Activated T-cell treated with anti-CD3 and anti-CD28 coated beads for 4 hours (primary cell): ENCODE data around the gene EWSR1.
"Not testable (repeated sequence)": the region's sequence is repeated elsewhere in the genome, so short reads cannot be mapped to it uniquely, and the experiment has no call there.

Source experiments
- DNase-seq: peaks from one replicate; pipeline ENCODE4 v3.0.0-alpha.2; 2020

The EWSR1 gene

GRCh38 chr22:29247891-29248290, 20.2 kb upstream of the EWSR1 start:
- DNase-seq: not testable (repeated sequence)

GRCh38 chr22:29251265-29251664, 16.8 kb upstream of the EWSR1 start:
- no peak for DNase-seq

GRCh38 chr22:29251981-29252911, 15.8 kb upstream of the EWSR1 start:
- DNase-seq: no peak

GRCh38 chr22:29253561-29254285, 14.3 kb upstream of the EWSR1 start:
- DNase-seq: no peak

- DNase-seq: no peak
These were observed 13.8 kb upstream of the EWSR1 start for GRCh38 chr22:29254286-29254660.

GRCh38 chr22:29255064-29255621, 12.9 kb upstream of the EWSR1 start:
- DNase-seq: no peak

- DNase-seq: no peak
These were observed 11.3 kb upstream of the EWSR1 start for GRCh38 chr22:29256606-29257325.

GRCh38 chr22:29257751-29258181, 10.3 kb upstream of the EWSR1 start:
- DNase-seq: no peak

- no peak for DNase-seq
These were observed 9.4 kb upstream of the EWSR1 start for GRCh38 chr22:29258407-29259252.

GRCh38 chr22:29259253-29259899, 8.7 kb upstream of the EWSR1 start:
- no peak for DNase-seq

- no peak for DNase-seq
These were observed 8.0 kb upstream of the EWSR1 start for GRCh38 chr22:29260031-29260560.

- DNase-seq: no peak
These were observed 7.3 kb upstream of the EWSR1 start for GRCh38 chr22:29260601-29261315.

- no peak for DNase-seq
These were observed 4.2 kb upstream of the EWSR1 start for GRCh38 chr22:29263791-29264276.

- DNase-seq: no peak
These were observed 2.8 kb upstream of the EWSR1 start for GRCh38 chr22:29265305-29265704.

GRCh38 chr22:29265929-29266328, 2.1 kb upstream of the EWSR1 start:
- DNase-seq: no peak

GRCh38 chr22:29266564-29267461, 1.3 kb upstream of the EWSR1 start:
- DNase-seq: no peak

- no peak for DNase-seq
These were observed 608 bp upstream of the EWSR1 start for GRCh38 chr22:29267462-29267857.

- peak; percentile 24 for DNase-seq
These were observed 602 bp downstream of the EWSR1 start for GRCh38 chr22:29268511-29269229.

- DNase-seq: no peak
These were observed 1.1 kb downstream of the EWSR1 start for GRCh38 chr22:29269230-29269604.
